Frontal cortex (tissue), 4 donors: ENCODE data around the gene KCNMB2. TPM values are rescaled to one million over a fixed set of nuclear protein-coding genes. Genes with fewer than 3 reads are reported as not detected.
"Not testable (repeated sequence)": the region's sequence is repeated elsewhere in the genome, so short reads cannot be mapped to it uniquely, and the experiment has no call there.

Experiments used
- DNase-seq, 2 donors: peaks; one replicate each; pipeline ENCODE4 v3.0.0; 2012; ENCODE audit warnings: low spot score in 2 of 2
- FAIRE-seq: peaks from 2 replicates; lab custom pipeline; 2012; peaks lifted over from hg19 to GRCh38; lab: Jason Lieb, UNC
- total RNA-seq: library from RNA; depleted of rRNA; stranded (reverse); fragments of >200 nt; gene quantifications from one replicate; pipeline ENCODE4 v1.2.3, GENCODE V29; 2014
- donor health status: control.
- donor health status: control.
- donor health status: control.

Gene KCNMB2
- total RNA-seq = 15.1 TPM

- DNase-seq (no peak), FAIRE-seq (no peak)
Measured at GRCh38 chr3:178536211-178537079, at the start of gene KCNMB2. Gene KCNMB2, plus strand, starts transcription at chr3:178536436.

- no peak for FAIRE-seq
- no peak for DNase-seq
Measured at GRCh38 chr3:178486903-178487302, 49.3 kb upstream of the KCNMB2 start.

GRCh38 chr3:178487752-178488151 is 48.5 kb upstream of the KCNMB2 start:
- no peak for FAIRE-seq
- no peak for DNase-seq

GRCh38 chr3:178491751-178492150 is 44.5 kb upstream of the KCNMB2 start:
- DNase-seq = no peak
- FAIRE-seq = no peak

- no peak for FAIRE-seq
- no peak for DNase-seq
Measured at GRCh38 chr3:178492491-178492890, 43.7 kb upstream of the KCNMB2 start.

GRCh38 chr3:178494386-178494785 is 41.9 kb upstream of the KCNMB2 start:
- DNase-seq = no peak
- no peak for FAIRE-seq

- FAIRE-seq (no peak), DNase-seq (no peak)
Measured at GRCh38 chr3:178496911-178497310, 39.3 kb upstream of the KCNMB2 start.

- no peak for DNase-seq
- FAIRE-seq = no peak
Measured at GRCh38 chr3:178498871-178499270, 37.4 kb upstream of the KCNMB2 start.

- FAIRE-seq (no peak), DNase-seq (no peak)
Measured at GRCh38 chr3:178500631-178501030, 35.6 kb upstream of the KCNMB2 start.

GRCh38 chr3:178504128-178504527 is 32.1 kb upstream of the KCNMB2 start:
- no peak for FAIRE-seq
- DNase-seq = no peak

- FAIRE-seq = no peak
- no peak for DNase-seq
Measured at GRCh38 chr3:178505832-178506231, 30.4 kb upstream of the KCNMB2 start.

- DNase-seq (no peak), FAIRE-seq (no peak)
Measured at GRCh38 chr3:178507507-178508442, 28.5 kb upstream of the KCNMB2 start.

GRCh38 chr3:178508443-178508825 is 27.8 kb upstream of the KCNMB2 start:
- DNase-seq = no peak

GRCh38 chr3:178510496-178510895 is 25.7 kb upstream of the KCNMB2 start:
- no peak for FAIRE-seq

More at GRCh38 chr3:178508443-178508825, 27.8 kb upstream of the KCNMB2 start:
- FAIRE-seq = no peak

GRCh38 chr3:178512647-178513046 is 23.6 kb upstream of the KCNMB2 start:
- FAIRE-seq (no peak), DNase-seq (no peak)

More at GRCh38 chr3:178510496-178510895, 25.7 kb upstream of the KCNMB2 start:
- DNase-seq = no peak

- FAIRE-seq (no peak), DNase-seq (no peak)
Measured at GRCh38 chr3:178513546-178514380, 22.5 kb upstream of the KCNMB2 start.

- FAIRE-seq (no peak), DNase-seq (no peak)
Measured at GRCh38 chr3:178514401-178514800, 21.8 kb upstream of the KCNMB2 start.

GRCh38 chr3:178515076-178515744 is 21.0 kb upstream of the KCNMB2 start:
- FAIRE-seq, DNase-seq: not testable (repeated sequence)

GRCh38 chr3:178517665-178518334 is 18.4 kb upstream of the KCNMB2 start:
- FAIRE-seq = no peak
- no peak for DNase-seq
